DLD1 (cell line): Measurements from ENCODE around the gene SCFD2.
"Not testable (repeated sequence)": the region's sequence is repeated elsewhere in the genome, so short reads cannot be mapped to it uniquely, and the experiment has no call there.

Experiments
- in situ Hi-C: cut with HindIII; loops from 2 replicates; pipeline ENCODE4 v1.10.0; 2017; ENCODE audit warnings: low sequenced_read_pairs

The SCFD2 gene

DNA sequence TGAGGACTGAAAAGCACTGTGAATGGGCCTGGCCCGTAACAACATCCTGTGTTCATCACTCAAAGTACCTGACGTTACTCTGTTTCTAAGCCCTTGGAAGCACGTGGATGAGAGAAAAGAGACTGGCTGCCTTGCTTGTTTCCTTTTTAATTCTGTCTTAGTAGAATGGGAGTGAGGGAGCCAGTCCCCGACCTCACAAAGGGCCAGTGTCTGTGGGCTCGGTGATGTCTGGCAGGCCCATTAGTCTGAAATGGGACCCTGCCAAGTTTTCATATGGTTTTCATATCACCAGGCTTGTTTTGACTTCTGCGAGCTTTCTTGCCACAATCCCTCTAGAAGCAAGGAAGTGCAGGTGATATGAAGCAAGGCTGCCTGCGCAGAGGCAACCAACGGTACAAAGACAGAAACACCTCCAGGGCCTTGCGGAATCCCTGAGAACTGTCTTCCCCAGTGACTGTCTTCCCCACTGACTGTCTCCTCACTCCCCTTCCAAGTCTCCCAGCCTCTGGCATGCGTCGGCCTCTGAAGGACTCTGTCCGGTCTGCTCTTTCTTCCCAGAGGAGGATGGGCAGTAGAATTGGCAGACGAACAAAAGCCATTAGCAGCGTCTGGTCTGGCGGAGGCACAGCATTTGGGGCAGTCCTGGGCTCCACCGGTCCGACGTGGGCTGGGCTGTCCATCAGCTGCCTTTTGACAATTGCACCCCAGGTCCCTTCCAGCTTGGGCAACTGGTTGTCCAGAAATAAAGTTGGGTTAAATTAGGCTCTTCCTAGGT, 524.0 kb downstream of the SCFD2 start:
- in situ Hi-C loops: no loop called here

DNA sequence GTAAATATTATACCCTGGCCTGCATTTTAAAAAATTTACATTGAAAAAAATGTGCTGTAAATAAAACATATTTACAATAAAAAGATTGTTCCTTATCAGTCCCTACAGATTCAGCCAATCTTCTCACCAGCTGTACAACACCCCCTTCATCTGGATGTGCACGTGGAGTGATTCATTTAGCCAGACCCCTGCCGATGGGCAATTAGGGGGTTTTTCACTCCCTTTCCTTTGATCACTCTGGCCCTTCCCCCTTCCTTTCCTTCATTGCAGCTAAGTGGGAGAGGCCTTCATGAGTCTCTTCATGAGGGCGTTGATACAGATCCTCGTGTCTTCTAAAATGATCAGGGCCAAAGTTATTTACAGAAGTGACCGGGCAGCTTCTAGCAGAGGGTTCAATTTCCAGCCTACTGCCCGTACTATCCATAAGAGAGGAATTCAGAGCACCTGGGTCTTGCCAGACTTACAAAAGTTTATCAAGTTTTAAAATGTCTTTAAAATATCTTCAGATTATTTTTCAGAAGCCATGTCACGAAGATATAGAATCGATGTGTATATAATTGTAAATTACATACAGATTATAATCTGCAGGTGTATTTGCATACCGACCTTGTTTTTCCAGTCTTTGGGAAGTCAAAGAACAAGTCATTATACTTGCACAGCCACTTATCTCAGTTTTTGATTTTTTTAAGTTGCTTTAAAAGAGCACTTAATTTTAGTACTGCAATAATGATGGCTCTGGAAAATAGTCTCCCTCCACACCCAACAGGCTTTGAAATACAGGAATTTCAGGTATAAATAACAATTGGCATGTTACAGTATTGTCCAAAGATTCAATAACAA, 525.1 kb downstream of the SCFD2 start:
- in situ Hi-C loops: no loop called here

DNA sequence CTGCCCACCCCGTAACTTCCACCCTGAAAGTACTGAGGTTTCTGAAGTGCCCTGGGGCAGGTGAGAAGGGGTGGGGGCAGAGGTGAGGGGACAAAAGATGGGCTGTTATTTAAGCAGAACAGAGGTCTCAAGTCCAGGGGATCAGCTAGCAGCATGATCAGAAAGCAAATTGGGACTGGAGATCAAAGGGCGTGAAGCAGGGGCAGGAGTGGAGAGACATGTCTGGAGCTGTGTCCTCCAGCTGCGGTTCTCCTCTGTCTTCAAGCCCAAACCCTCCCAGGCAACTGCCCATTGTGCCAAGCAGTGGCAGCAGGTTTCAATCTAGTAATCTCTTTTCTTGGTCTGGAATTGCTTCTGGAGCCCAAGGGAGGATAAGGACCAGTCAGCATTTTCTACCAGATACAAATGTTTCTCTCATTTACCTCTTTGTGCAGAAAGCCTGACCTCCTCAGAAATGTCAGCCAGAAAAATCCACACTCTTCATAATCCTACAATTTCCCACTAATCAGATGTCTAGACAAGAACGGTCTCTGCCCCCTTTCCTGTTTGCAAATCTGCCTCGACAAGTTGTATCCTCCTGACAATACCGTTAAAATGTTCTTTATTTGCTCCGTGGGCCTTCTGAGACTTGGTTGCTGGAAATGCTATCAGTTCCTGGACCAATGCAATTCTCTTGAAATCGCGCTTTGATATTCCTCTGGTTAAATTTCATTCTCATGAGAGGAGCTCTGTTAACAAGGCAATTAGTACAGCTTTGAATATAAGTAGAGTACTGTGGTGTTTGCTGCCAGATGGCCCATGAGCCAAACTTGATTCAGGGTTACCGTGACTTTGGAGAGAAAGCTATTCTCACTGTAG, 526.9 kb downstream of the SCFD2 start:
- in situ Hi-C loops: no loop called here

DNA sequence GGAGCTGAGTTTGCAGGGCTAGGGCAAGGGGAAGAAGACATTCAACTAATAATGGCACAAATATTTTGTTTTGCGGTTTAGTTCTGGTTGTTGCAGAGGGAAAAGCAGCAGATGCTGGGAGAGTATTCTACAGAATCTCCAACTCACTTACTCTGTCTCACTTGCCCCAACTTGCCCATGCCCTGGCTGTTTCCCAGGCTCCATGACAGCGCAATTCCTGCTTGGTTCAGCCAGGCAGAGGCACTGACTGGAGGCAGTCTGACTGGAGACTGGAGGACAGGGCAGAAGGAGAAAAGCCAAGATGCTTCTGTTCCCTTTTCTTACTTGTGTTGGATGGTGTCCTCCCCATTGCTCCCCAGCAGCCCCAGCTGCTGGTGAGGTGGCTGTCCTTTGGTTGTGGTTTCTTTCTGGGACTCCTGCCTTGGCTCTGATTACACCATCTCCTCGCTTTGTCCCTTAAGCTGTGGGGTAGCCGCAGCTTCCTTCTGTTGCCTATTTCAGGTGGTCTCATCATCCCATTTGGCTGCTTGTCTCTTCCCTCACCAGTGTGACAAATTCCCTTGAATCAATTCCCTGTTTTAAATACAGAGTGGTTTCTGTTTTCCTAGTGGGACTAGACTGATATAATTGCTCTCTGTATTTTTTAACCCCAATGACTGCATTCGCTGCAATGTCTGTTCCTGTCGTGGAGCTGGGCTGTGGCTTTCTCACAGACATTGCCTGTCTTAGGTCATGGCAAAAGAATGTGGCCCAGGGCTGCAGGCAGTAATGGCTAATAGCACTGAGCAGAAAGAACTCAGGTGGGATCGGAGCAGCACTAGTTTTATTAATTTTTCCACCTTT, 527.9 kb downstream of the SCFD2 start:
- in situ Hi-C loops: no loop called here

DNA sequence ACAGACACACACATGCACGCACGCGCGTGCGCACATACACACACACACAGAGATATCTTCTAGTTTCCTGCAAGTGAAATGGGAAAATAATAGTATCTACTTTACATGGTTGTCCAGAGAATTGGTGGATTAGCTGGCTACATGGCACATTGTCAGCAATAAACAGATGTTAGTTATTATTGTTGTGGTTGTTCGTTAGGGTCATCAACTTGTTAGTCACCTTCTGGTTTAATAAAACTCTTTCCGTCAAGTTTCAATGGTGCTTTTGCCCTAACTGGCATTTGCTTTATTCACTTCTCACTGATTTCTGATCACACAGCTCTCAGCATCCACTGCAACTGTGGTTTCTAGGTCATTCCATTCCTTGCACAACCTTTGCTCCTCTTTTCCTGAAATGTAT, 529.2 kb downstream of the SCFD2 start:
- in situ Hi-C loops: no loop called here

DNA sequence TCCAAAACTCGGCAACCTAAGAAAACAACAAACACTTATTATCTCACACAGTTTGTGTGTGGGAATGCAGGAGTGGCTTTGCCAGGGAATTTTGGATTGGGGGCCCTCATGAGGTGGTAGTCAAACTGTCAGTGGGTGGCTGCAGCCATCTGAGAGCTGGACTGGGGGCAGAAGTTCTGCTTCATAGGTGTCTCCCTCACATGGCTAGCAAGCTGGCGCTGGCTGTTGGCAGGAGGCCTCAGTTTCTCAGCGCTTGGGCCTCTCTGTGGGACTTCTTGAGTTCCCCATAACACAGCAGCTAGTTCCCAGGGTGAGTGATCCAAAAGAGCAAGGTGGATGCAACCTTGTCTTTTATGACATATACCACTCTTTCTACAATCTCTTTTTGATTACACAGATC, 529.7 kb downstream of the SCFD2 start:
- in situ Hi-C loops: no loop called here

DNA sequence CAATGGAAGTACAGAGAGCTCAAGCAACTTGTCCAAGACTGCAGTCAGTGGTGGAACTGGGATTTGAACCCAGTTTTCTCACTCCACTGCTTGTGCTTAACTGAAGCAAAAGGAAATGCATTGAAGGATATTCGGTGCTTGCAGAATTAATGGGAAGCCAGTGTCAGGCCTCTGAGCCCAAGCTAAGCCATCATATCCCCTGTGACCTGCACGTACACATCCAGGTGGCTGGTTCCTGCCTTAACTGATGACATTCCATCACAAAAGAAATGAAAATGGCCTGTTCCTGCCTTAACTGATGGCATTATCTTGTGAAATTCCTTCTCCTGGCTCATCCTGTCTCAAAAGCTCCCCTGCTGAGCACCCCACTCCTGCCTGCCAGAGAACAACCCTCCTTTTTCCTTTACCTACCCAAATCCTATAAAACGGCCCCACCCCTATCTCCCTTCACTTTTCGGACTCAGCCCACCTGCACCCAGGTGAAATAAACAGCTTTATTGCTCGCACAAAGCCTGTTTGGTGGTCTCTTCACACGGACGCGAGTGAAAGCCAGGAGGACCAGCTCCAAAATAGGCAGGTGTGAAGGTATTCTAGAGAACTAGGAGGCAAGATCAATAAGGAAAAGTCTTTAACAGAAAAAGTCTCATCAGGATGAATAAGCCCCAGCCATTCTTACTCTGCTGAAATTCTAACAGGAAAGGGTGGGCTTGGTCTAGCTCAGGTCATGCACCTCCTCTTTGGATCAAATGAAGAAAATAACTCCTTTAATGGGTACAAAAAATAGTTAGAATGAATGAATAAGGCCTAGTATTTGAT, 531.0 kb downstream of the SCFD2 start:
- in situ Hi-C loops: not testable (repeated sequence)

DNA sequence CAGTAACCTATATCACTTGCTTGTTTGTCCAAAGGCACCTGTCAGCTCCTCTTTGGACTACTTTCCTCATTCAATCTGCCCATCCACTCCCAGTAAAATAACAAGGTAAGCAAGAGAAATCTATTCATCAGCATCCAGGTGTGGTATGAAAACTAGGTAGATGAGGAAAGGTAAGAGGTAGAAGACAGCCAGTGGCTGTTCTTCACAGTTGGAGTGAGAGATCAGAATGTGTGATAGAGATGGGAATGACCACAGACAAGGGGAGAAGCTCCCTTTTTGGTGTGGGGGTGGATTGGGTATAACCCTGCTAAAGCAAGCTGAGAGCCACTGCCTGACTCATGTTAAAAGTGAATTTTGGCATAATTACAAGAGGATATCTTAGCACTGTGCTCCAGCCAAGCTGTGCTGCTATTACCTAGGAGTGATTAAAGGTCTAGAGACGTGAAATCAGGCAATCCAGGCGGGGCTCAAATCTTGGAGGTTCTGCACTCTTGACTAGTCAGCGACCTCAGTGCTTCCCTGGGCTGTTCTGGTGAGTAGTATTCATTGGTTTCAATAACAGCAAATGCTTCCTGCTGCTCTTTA, 531.8 kb downstream of the SCFD2 start:
- in situ Hi-C loops: no loop called here

DNA sequence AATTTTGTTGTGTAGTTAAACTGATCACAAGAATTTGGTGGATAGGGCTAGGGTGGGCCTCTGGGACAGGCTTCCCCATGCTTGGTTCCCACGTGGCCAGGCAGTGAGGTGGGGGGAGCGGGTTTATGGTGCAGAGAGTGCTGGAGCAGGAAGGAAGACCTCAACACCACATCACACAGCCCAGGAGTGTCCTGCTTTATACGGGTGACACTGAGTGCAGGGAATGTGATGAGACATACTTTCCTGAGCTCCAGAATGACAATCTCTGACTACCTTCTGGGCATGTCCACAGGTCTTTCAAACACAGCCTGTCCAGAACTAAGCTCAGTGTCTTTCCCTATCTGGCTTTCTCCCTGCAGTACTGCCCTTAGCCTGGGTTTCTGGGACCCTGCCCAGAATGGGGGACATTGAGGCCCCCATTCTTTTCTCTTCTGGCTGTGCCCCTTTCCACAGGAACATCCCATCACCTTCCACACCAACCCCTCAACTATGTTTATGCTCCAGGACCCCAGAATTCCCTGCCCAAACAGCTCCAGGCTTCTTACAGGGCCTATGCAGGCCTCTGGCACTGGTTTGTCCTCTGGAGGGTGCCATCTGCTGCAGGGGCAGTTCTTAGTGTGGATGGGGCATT, 540.3 kb downstream of the SCFD2 start:
- in situ Hi-C loops: no loop called here

DNA sequence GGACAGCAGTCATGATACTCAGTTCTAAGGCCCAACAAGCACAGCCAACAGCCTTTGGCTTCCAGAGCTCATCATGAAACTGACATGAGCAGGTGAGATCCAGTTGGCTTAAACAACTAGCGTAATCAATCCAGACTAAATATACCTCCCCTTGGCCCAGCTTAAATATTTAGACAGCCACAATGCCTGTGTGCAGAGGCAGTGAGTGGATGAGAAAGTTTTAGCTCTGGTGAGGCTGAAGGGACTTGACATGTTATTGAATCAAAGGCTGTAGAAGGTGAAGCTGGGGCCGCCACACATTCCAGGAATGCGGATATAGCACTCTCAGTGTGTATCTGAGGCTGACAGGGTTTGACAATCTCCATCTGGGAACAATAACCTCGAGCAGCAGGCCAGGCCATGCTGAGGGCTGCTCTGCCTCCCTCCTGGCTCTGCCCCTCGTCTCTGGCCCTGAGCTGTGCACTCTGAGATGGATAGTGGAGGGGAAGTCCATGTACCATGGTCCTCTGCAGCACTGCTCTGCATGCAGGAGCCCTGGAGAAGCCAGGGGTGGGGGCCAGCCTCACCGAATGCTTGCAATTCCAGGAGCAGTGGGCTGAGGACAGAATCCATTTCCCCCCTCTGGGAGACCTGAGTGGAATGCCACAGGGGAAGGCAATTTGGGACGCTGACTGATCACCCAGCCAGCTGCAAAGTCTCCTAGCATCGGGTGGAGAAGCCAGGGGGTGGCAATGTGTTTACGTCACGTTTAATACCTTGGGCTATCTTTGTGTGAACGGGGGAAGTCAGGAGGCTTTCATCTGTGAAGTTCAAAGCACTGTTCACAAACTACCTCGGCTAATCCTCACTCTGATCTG, 541.0 kb downstream of the SCFD2 start:
- in situ Hi-C loops: no loop called here

DNA sequence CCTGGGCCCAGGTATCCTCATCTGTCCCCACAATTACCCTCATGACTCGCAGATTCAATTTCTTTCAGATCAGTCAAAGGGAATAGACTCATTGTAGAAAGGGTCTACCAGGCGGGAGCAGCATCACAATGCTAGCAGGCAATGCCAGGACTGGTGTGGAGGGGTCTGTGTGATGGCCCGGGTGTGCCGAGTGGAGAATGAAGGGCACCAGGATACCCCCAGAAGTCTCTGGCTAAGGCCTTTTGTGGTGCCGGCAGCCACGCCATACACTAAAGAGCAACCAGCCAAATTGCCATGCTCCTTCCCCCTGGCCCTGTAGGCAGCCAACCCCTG, 541.6 kb downstream of the SCFD2 start:
- in situ Hi-C loops: no loop called here

DNA sequence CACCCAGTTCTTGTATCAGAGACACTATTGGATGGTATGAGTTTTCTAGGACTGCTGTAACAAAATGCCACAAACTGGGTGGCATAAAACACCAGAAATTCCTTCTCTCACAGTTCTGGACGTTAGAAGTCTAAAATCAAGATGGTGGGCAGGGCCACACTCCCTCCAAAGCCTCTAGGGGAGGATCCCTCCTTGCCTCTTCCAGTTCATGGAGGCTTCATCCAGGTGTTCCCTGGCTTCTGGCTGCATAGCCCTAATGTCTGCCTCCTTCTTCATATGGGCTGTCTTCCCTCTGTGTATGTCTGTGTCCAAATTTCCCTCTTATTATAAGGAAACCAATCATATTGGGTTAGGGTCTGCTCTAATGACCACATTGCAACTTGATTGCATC, 542.2 kb downstream of the SCFD2 start:
- in situ Hi-C loops: no loop called here
